ENCODE results near the gene MLF2.

DNA sequence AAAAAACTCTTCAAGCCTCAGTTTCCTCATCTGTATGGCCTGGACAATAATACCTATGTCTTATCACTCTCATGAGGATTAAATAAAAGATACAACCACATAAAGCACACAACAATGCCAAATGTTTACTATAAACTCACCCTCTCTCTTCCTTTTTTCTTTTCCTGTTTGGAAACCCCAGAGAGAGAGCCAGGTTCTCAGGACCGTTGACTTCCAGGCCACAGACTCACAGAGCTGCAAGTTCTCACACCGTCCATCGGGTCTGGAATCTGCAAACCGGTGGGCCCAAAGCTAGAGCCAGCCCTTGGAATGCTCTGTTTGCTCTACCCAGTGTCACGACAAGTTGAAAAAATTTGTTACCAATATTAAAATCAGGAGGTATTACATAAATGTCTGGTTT lies 31.8 kb upstream of the MLF2 start:
- TF ChIP-seq, protein P1, sequence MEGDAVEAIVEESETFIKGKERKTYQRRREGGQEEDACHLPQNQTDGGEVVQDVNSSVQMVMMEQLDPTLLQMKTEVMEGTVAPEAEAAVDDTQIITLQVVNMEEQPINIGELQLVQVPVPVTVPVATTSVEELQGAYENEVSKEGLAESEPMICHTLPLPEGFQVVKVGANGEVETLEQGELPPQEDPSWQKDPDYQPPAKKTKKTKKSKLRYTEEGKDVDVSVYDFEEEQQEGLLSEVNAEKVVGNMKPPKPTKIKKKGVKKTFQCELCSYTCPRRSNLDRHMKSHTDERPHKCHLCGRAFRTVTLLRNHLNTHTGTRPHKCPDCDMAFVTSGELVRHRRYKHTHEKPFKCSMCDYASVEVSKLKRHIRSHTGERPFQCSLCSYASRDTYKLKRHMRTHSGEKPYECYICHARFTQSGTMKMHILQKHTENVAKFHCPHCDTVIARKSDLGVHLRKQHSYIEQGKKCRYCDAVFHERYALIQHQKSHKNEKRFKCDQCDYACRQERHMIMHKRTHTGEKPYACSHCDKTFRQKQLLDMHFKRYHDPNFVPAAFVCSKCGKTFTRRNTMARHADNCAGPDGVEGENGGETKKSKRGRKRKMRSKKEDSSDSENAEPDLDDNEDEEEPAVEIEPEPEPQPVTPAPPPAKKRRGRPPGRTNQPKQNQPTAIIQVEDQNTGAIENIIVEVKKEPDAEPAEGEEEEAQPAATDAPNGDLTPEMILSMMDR (IDR thresholded peaks at IDR 0.05; ENCODE audit: poor library complexity): no peak
- TF ChIP-seq EZH2 (IDR thresholded peaks at IDR 0.05; ENCODE audit: borderline replicate concordance): no peak
